DND-41 (cell line): ENCODE data around the gene ERG.

ENCODE experiments used
- CTCF ChIP-seq: IDR thresholded peaks from 2 replicates; pipeline ENCODE4 v1.5.1; 2012; ENCODE audit warnings: borderline replicate concordance, low read length, moderate library complexity, mild to moderate bottlenecking; ENCODE audit not compliant: poor library complexity, severe bottlenecking; ENCODE audit errors: extremely low read depth
- EZH2 ChIP-seq: IDR thresholded peaks from 3 replicates; pipeline ENCODE4 v1.6.1; 2012; ENCODE audit warnings: borderline replicate concordance, low read depth, mild to moderate bottlenecking, moderate library complexity, low read length, inconsistent platforms; ENCODE audit not compliant: severe bottlenecking

DNA sequence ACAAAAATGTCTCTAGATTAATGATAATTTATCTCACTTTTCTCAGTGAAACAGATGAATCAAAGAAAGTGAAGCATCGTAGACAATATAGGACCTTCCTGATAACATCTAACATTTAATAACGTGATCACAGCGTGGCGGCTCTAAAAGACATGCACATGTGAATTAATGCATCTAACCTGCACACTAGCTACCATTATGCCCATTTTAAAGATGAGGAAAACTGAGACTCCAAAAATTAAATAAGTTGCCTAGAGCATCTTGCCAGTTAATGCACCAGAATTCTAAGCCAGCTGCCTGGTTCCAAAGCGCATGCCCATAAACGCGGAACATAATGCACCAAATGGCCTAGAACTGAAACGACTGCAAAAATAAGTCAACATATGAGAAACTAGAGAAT is 23.5 kb downstream of the ERG start:
- TF ChIP-seq EZH2 (no peak), CTCF (no peak)
